GM18951 (cell line): ENCODE data around the gene ZFAND4.
A peak's percentile ranks its signal among the peaks of the same experiment; 100 is the strongest.
"Not testable (repeated sequence)": the region's sequence is repeated elsewhere in the genome, so short reads cannot be mapped to it uniquely, and the experiment has no call there.

Experiments used
- POLR2A ChIP-seq: IDR thresholded peaks from 4 replicates; pipeline ENCODE4 v1.6.1; 2011; ENCODE audit warnings: mild to moderate bottlenecking; ENCODE audit not compliant: insufficient read length, insufficient read depth; ENCODE audit errors: extremely low read depth
- in situ Hi-C: fragments of 300-500 bp; cut with MboI; formaldehyde crosslinking; loops from one replicate; pipeline ENCODE4 v1.12.0; 2022; ENCODE audit warnings: low sequenced_read_pairs, mixed read lengths, inconsistent platforms; ENCODE audit not compliant: unreplicated experiment

Gene ZFAND4

GRCh38 chr10:45612741-45613140, 59.8 kb downstream of the ZFAND4 start:
- in situ Hi-C loops = no loop called here
- no peak for TF ChIP-seq POLR2A

GRCh38 chr10:45608052-45608451, 64.5 kb downstream of the ZFAND4 start:
- no peak for TF ChIP-seq POLR2A
- in situ Hi-C loops = no loop called here

GRCh38 chr10:45607276-45607675, 65.3 kb downstream of the ZFAND4 start:
- in situ Hi-C loops = no loop called here
- no peak for TF ChIP-seq POLR2A

DNA sequence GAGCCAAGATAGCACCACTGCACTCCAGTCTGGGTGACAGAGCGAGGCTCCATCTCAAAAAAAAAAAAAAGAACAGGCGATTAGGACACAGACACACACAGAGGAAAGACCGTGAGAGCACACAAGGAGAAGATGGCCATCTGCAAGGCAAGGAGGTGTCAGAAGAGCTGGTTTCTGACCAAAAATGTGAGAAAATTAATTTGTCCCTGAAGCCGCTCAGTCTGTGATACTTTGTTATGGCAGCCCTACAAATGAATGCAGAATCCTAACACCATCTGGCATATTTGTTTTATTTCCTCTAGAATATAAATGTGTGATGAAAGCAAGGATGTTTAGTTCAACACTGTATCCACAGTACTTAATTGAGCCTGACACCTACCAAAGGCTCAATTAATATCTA, 69.7 kb downstream of the ZFAND4 start:
- no peak for TF ChIP-seq POLR2A
- in situ Hi-C loops = no loop called here

DNA sequence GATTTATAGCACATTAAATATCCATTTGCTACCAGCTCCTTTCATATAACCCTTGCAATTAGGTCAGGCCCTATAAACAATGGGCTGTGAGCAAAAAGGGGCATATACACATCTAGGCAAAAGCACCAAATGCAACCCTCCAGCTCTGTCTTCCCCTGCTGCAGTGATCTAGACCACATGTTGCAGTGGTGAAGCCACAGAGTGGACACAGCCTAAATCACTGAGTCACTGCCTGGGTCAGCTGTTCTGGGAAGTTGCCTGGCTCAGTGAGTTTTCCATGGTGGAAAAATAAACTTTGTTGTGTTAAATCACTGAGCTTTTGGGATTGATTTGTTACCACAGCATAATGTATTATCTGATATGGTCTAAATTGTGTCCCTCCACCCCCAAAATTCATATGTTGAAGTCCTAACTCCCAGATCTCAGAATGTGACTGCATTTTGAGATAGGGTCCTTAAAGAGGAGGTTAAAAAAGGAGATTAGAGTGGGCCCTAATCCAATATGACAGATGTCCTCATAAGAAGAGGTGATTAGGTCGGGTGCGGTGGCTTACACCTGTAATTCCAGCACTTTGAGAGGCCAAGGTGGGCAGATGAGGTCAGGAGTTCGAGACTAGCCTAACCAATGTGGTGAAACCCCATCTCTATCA, 70.4 kb downstream of the ZFAND4 start:
- no peak for TF ChIP-seq POLR2A
- in situ Hi-C loops = no loop called here

- in situ Hi-C loops = not testable (repeated sequence)
Measured at GRCh38 chr10:45601254-45601930, 71.2 kb downstream of the ZFAND4 start.

- in situ Hi-C loops = not testable (repeated sequence)
Measured at GRCh38 chr10:45600337-45601253, 72.0 kb downstream of the ZFAND4 start.

DNA sequence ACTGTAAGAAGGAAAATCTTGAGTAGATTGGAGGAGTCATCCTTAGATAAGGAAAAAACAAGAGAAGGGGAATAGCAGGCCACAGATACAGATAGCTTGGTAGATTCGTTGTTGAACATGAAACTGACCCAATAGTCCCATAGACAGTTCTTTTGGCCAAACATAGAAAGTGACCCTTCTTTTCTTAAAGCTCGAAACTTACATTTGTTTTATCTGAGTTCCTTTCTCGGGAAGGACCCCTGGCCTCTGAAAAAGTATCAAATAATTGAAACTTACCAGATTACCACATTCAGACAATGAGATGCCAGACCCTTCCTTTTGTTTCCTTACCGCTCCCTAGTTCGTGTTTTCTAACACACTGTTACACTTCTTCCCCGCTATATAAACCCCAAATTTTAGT, 72.9 kb downstream of the ZFAND4 start:
- in situ Hi-C loops = no loop called here
- no peak for TF ChIP-seq POLR2A

DNA sequence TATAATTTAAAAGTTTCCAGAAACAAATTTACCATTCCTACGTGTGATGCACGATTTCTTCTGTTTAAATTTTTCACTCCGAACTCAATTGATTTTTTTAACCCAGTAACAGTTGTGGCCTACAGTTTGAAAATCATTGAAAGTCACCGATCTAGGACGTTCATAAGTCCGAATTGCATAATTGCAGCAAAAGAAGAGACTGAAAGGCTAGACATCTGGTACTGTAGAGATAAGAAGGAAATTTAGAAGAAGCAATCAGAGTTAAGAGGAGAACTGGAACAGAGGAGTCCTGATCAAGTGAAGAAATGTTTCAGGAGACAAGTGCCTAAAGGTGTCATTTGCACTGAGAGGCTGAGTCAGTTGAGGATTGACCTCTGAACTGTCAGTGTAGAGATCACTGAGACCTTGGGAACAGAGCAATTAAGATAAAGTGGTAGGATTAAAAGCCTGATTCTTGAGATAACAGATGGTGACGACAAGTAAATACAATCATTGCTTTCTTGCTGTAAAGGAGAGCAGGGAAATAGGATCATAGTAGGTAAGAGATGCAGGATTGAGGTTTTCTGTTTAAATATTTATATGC, 73.5 kb downstream of the ZFAND4 start:
- no peak for TF ChIP-seq POLR2A
- in situ Hi-C loops = no loop called here

GRCh38 chr10:45596526-45596925, 76.0 kb downstream of the ZFAND4 start:
- in situ Hi-C loops = no loop called here
- no peak for TF ChIP-seq POLR2A

DNA sequence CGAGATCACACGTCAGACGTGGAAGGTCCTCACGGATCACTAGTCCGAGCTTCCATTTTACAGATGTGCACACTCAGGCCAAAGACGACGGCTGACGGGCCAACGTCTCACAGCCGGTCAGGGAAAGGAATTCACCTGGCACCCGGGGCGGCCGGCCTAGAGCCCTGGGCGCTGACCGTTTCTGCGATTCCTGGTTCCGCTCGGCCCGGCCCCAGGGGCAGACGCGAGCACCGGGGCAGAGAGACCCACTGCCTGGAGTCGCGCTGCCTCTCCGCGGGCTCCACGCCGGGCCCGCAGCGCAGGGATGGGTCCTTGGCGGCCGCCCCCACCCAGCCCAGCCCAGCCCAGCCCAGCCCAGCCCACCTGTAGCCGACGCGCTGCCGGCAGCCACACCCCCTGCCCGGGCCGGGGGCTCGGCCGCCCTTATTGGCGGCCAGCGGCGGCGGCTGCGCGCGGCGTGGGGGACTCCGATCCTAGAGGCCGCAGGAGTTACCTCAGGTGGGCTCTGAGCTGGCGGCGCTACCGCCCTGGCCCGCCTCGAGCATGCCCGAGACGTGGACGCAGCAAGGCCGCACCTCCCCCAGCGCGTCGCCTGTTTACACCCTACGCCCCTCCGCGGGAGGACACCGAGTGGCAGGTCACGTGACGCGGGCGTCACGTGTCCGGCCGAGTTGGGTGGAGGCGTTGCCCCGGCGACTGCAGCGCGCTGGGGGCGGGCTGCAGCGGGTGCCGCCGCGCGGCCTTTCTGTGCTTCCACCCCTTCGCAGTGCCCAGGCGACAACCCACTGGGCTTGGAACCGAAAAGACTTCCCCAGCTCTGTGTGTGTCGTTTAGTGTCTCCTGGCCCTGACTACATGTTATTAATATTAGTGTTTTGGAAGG, 78.1 kb downstream of the ZFAND4 start:
- in situ Hi-C loops = no loop called here
- peak; percentile 60 for TF ChIP-seq POLR2A

- no peak for TF ChIP-seq POLR2A
- in situ Hi-C loops = no loop called here
Measured at GRCh38 chr10:45593938-45594275, 78.7 kb downstream of the ZFAND4 start.

- no peak for TF ChIP-seq POLR2A
- in situ Hi-C loops = no loop called here
Measured at GRCh38 chr10:45592926-45593325, 79.6 kb downstream of the ZFAND4 start.
